Keratinocyte (primary cell): Measurements from ENCODE around the gene HDGF. TPM values are rescaled to one million over a fixed set of nuclear protein-coding genes. Genes with fewer than 3 reads are reported as not detected.

Source experiments
- DNase-seq: peaks from one replicate; pipeline ENCODE4 v3.0.0-alpha.2; 2011; ENCODE audit warnings: low read depth, missing footprints, low spot score
- FAIRE-seq: peaks from 2 replicates; lab custom pipeline; 2011; peaks lifted over from hg19 to GRCh38; lab: Jason Lieb, UNC
- H2AFZ ChIP-seq: 2 replicates; pipeline ENCODE4 v1.6.0; 2012; ENCODE audit warnings: low read length, control low read depth, inconsistent platforms; ENCODE audit not compliant: control insufficient read depth
- H3K27ac ChIP-seq: 2 replicates; pipeline ENCODE4 v1.5.1; 2011; ENCODE audit warnings: low read length; ENCODE audit not compliant: control insufficient read depth, insufficient read depth
- H3K27me3 ChIP-seq: 3 replicates; pipeline ENCODE4 v1.6.0; 2011; ENCODE audit warnings: low read length; ENCODE audit not compliant: control insufficient read depth, insufficient read depth; ENCODE audit errors: extremely low read depth
- H3K36me3 ChIP-seq, 2 experiments: 2 replicates in 1 of 2; 3 replicates in 1 of 2; pipeline ENCODE4 v1.5.1; 2011; ENCODE audit warnings: low read length in 2 of 2, mild to moderate bottlenecking in 1 of 2; ENCODE audit not compliant: control insufficient read depth in 2 of 2, insufficient read depth in 2 of 2; ENCODE audit errors: extremely low read depth in 1 of 2
- H3K4me1 ChIP-seq: 3 replicates; pipeline ENCODE4 v1.5.1; 2011; ENCODE audit warnings: low read length; ENCODE audit not compliant: control insufficient read depth, insufficient read depth; ENCODE audit errors: extremely low read depth
- H3K4me2 ChIP-seq: 3 replicates; pipeline ENCODE4 v1.6.0; 2011; ENCODE audit warnings: low read depth, low read length; ENCODE audit not compliant: control insufficient read depth, insufficient read depth; ENCODE audit errors: extremely low read depth
- H3K4me3 ChIP-seq, 3 experiments: fragments of 200-600 bp in 1 of 3; sonication (generic) in 1 of 3; 2 replicates in 2 of 3; 3 replicates in 1 of 3; pipeline ENCODE4 v1.5.1; 2011 to 2016; ENCODE audit warnings: low read length in 3 of 3, mild to moderate bottlenecking in 3 of 3, control low read depth in 2 of 3, inconsistent platforms in 1 of 3, low read depth in 1 of 3, mixed read lengths in 1 of 3, mixed run types in 1 of 3, moderate library complexity in 1 of 3; ENCODE audit not compliant: control insufficient read depth in 2 of 3, insufficient read depth in 2 of 3; ENCODE audit errors: extremely low read depth in 1 of 3
- H3K79me2 ChIP-seq: 2 replicates; pipeline ENCODE4 v1.6.0; 2012; ENCODE audit warnings: low read length; ENCODE audit not compliant: control insufficient read depth, insufficient read depth
- H3K9ac ChIP-seq: 3 replicates; pipeline ENCODE4 v1.6.0; 2011; ENCODE audit warnings: low read length; ENCODE audit not compliant: control insufficient read depth, insufficient read depth; ENCODE audit errors: extremely low read depth
- H3K9me1 ChIP-seq: 3 replicates; pipeline ENCODE4 v1.6.0; 2011; ENCODE audit warnings: low read length; ENCODE audit not compliant: control insufficient read depth, insufficient read depth; ENCODE audit errors: extremely low read depth
- H3K9me3 ChIP-seq: 2 replicates; pipeline ENCODE4 v1.5.1; 2012; ENCODE audit warnings: low read depth, low read length; ENCODE audit not compliant: control insufficient read depth
- H4K20me1 ChIP-seq: 3 replicates; pipeline ENCODE4 v1.6.0; 2011; ENCODE audit warnings: low read length; ENCODE audit not compliant: control insufficient read depth, insufficient read depth; ENCODE audit errors: extremely low read depth
- EZH2 ChIP-seq: IDR thresholded peaks from one replicate; pipeline ENCODE4 v1.6.1; 2012; ENCODE audit warnings: inconsistent platforms, mild to moderate bottlenecking, low read length, moderate library complexity
- dilution Hi-C: fragments of 300-500 bp; cut with MboI; formaldehyde crosslinking; loops from one replicate; pipeline ENCODE4 v1.7.0; 2020; ENCODE audit warnings: low sequenced_read_pairs; ENCODE audit not compliant: extremely low pct_ligation_motif_present
- polyA plus RNA-seq, 5 experiments: library from polyadenylated mRNA; depleted of rRNA in 3 of 5; stranded (reverse) in 3 of 5; stranded (forward) in 1 of 5; unstranded in 1 of 5; fragments of >200 nt; gene quantifications; 1 replicate in 1 of 5; 2 replicates in 3 of 5; 3 replicates in 1 of 5; pipeline versions ENCODE4 v1.2.1 to v1.2.3, GENCODE V29; 2011 to 2012; ENCODE audit warnings: missing spikeins in 2 of 5, low read depth in 1 of 5, low replicate concordance in 1 of 5
- TF ChIP-seq, protein P1 (sequence below), 3 experiments: IDR thresholded peaks in 1 of 3; conservative IDR thresholded peaks in 1 of 3; optimal IDR thresholded peaks in 1 of 3; 2 replicates in 2 of 3; 3 replicates in 1 of 3; pipeline versions ENCODE3 to v1.5.1; 2011; ENCODE audit warnings: low read length in 3 of 3, mild to moderate bottlenecking in 3 of 3, moderate library complexity in 2 of 3, control low read depth in 1 of 3, inconsistent platforms in 1 of 3; ENCODE audit not compliant: insufficient read depth in 2 of 3; ENCODE audit errors: extremely low read depth in 1 of 3

HDGF gene
- polyA plus RNA-seq, 1 donor (not counting 4 experiments of a cell fraction or from before 2014, with no cell fraction given) = 240 TPM

DNA sequence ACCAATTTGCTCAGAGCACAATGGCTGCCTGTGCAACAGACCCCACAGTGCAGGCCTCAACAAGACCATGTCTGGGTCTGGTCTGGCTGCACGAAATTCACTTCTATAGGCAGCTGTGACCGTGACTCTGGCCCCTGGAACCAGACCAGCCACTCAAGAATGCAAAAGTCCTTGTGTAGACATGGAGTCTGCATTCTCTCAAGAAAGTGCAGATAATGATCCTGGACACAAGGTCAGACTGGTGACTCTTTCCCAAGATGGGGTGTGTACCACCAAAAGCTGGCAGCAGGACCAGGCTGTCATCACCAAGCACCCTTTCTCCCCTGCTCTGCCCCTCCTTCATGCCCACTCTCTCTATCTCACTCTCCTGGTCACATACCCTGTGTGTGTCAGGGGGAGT is 30.3 kb downstream of the HDGF start:
- H3K27ac ChIP-seq = no peak overlapping the region
- H3K4me1 ChIP-seq = peaks cover 19% of the 10 kb centered on the region
- H3K9me3 ChIP-seq = no peaks in the 10 kb centered on the region
- H3K4me3 ChIP-seq = no peak overlapping the region
- DNase-seq (no peak), FAIRE-seq (no peak)
- peaks cover 27 to 35% of the 10 kb centered on the region in 2 experiments for H3K36me3 ChIP-seq
- no peak overlapping the region for H2AFZ ChIP-seq
- dilution Hi-C loops = no loop called here
- H3K27me3 ChIP-seq = no peaks in the 10 kb centered on the region
- TF ChIP-seq, protein P1, sequence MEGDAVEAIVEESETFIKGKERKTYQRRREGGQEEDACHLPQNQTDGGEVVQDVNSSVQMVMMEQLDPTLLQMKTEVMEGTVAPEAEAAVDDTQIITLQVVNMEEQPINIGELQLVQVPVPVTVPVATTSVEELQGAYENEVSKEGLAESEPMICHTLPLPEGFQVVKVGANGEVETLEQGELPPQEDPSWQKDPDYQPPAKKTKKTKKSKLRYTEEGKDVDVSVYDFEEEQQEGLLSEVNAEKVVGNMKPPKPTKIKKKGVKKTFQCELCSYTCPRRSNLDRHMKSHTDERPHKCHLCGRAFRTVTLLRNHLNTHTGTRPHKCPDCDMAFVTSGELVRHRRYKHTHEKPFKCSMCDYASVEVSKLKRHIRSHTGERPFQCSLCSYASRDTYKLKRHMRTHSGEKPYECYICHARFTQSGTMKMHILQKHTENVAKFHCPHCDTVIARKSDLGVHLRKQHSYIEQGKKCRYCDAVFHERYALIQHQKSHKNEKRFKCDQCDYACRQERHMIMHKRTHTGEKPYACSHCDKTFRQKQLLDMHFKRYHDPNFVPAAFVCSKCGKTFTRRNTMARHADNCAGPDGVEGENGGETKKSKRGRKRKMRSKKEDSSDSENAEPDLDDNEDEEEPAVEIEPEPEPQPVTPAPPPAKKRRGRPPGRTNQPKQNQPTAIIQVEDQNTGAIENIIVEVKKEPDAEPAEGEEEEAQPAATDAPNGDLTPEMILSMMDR (optimal IDR thresholded peaks at IDR 0.05 in 1 of 3, IDR thresholded peaks at IDR 0.05 in 1 of 3, conservative IDR thresholded peaks at IDR 0.05 in 1 of 3; ENCODE audit: extremely low read depth in 1 of 3, insufficient read depth in 2 of 3, low read length in 3 of 3) = no peak
- no peak for TF ChIP-seq EZH2
- H3K79me2 ChIP-seq = peaks cover 40% of the 10 kb centered on the region
- no peak overlapping the region for H3K9ac ChIP-seq
- no peaks in the 10 kb centered on the region for H3K9me1 ChIP-seq
- H3K4me2 ChIP-seq = no peak overlapping the region
- H4K20me1 ChIP-seq = peaks cover 11% of the 10 kb centered on the region

DNA sequence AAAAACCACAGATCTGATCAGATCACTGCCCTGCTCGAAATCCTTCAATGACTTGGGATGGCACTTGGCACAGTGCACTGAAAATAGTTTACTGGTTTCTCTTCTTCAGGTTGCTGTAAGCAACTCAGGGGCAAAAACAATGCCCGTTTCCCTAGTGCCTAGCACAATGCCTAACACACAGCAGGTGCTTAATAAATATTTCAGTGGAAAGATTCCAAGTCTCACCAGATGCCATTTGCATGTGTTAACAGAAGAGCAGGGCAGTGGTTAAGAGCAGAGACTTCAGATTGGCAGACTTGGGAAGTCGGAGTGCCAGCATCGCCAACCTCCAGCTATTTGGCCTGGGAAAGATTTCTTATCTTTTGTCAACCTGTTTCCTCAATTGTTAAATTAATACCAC is 34.1 kb downstream of the HDGF start:
- no peaks in the 10 kb centered on the region for H4K20me1 ChIP-seq
- no peak overlapping the region for H3K27ac ChIP-seq
- no peaks in the 10 kb centered on the region for H3K9me3 ChIP-seq
- TF ChIP-seq, protein P1 (optimal IDR thresholded peaks at IDR 0.05 in 1 of 3, IDR thresholded peaks at IDR 0.05 in 1 of 3, conservative IDR thresholded peaks at IDR 0.05 in 1 of 3; ENCODE audit: extremely low read depth in 1 of 3, insufficient read depth in 2 of 3, low read length in 3 of 3) = no peak
- TF ChIP-seq EZH2 = no peak
- peaks cover 3% of the 10 kb centered on the region for H3K4me1 ChIP-seq
- H3K9ac ChIP-seq = no peak overlapping the region
- no peak for FAIRE-seq
- peaks cover 5% of the 10 kb centered on the region for H3K79me2 ChIP-seq
- no peaks in the 10 kb centered on the region for H3K27me3 ChIP-seq
- H3K36me3 ChIP-seq = peaks cover 8 to 17% of the 10 kb centered on the region in 2 experiments
- H3K9me1 ChIP-seq = no peaks in the 10 kb centered on the region
- dilution Hi-C loops = no loop called here
- no peak for DNase-seq
- no peak overlapping the region for H2AFZ ChIP-seq
- no peak overlapping the region for H3K4me3 ChIP-seq
- no peak overlapping the region for H3K4me2 ChIP-seq
